ENCODE measurements around the gene EFHD2.

Gene EFHD2

DNA sequence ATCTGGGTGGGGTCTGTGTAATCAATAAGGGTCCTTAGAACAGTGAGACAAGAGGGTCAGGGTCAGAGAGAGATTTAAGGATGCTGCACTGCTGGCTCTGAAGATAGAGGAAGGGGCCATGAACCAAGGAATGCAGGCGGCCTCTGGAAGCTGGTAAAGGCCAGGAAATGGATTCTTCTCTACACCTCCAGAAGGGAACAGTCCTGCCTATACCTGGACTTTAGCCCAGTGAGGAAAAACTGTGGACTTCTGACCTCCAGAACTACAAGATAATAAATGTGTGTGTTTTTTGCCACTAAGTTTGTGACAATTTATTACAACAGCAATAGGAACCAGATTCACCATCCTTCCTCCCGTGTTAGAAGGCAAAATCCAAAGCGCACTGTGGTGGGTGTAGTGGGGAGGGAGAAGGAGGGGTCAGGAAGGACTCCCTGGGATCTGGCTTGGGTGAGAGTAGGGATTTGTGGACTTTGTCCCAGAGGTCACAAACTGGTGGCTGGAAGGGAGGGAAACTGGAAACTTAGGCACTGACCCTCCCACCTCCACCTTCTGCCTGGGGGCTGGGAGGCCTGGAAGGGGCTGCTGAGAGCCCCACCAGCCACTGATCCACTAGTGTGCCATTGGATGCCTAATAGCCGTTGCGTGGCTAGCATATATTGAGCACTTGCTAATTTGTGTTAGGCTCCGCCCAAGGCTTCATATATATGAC, 41.5 kb downstream of the EFHD2 start:
- peaks cover 2% of the 10 kb centered on the region for H3K27me3 ChIP-seq (ENCODE audit: insufficient read depth, insufficient read length)
- TF ChIP-seq SUZ12 (IDR thresholded peaks at IDR 0.05; ENCODE audit: extremely low read depth, insufficient read depth, insufficient read length) (no peak), YY1 (IDR thresholded peaks at IDR 0.05; ENCODE audit: insufficient read depth, insufficient read length) (no peak), ZNF274 (IDR thresholded peaks at IDR 0.05; ENCODE audit: low read depth, low read length) (no peak)
- H3K4me3 ChIP-seq (ENCODE audit: insufficient read length, low read depth) = no peak overlapping the region
- DNase-seq (ENCODE audit: low read depth, low spot score) = no peak
- no peak overlapping the region for H3K9ac ChIP-seq (ENCODE audit: insufficient read length, low read depth)
- no peaks in the 10 kb centered on the region for H3K9me3 ChIP-seq (ENCODE audit: insufficient read depth, low read length)
- no peaks in the 10 kb centered on the region for H3K36me3 ChIP-seq (ENCODE audit: insufficient read depth, insufficient read length, low read length)
- H3K4me1 ChIP-seq (ENCODE audit: insufficient read depth, insufficient read length) = no peaks in the 10 kb centered on the region

DNA sequence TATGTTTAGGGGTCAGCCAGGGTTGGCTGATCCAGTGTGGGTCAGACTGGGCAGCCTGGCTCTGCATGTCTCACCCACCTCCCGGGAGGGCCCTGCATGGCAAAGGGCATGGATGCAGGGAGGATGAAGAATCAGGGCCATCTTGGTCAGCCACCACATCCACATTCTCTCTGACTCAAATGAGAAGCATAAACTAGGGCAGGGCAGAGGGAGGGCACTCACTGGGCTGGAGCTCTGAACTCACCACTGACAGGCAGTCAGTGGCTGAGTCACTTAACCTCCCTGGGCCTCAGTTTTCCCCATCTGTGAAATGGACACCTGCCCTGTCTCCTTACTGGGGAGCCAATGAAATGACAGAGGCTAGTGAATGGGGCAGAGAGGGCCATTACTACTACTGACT, 42.5 kb downstream of the EFHD2 start:
- no peak for DNase-seq (ENCODE audit: low read depth, low spot score)
- H3K27me3 ChIP-seq (ENCODE audit: insufficient read depth, insufficient read length) = peaks cover 2% of the 10 kb centered on the region
- H3K4me1 ChIP-seq (ENCODE audit: insufficient read depth, insufficient read length) = no peaks in the 10 kb centered on the region

DNA sequence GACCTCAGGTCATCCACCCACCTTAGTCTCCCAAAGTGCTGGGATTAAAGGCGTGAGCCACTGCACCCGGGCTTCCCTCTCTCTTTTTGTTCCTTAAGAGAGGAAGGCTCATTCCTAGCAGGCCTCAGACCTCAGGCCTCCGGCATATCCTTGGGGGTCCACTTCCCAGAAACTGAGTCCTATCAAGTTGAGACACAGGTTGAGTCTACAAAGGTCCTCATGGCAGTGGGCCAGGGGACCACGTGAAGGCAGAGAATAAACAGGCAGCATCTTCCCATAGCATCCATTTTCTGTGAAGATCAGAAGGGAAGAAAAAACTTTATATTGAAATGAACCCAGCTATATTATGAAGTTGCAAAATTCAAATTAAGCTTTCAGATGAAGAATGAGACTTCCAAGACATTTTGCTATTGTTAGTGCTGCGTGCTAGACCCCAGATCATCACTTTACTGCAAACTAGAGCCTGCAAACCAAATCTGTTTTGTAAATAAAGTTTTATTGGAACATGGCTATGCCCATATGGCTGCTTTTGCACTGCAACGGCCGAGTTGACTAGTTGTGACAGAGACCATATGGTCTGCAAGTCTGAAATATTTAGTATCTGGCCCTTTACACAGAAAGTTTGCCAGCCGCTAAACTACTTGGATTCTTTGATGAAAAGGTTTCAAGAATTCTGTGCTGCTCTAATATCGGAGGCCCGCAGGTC, 43.3 kb downstream of the EFHD2 start:
- DNase-seq (ENCODE audit: low read depth, low spot score) = no peak
- Histone ChIP-seq H3K9me3 (ENCODE audit: insufficient read depth, low read length) (no peaks in the 10 kb centered on the region), H3K27me3 (ENCODE audit: insufficient read depth, insufficient read length) (no peaks in the 10 kb centered on the region), H3K4me1 (ENCODE audit: insufficient read depth, insufficient read length) (no peaks in the 10 kb centered on the region), H3K36me3 (ENCODE audit: insufficient read depth, insufficient read length, low read length) (no peaks in the 10 kb centered on the region), H3K4me3 (ENCODE audit: insufficient read length, low read depth) (no peak overlapping the region), H3K9ac (ENCODE audit: insufficient read length, low read depth) (no peak overlapping the region)
- no peak for TF ChIP-seq YY1 (IDR thresholded peaks at IDR 0.05; ENCODE audit: insufficient read depth, insufficient read length)
- no peak for TF ChIP-seq ZNF274 (IDR thresholded peaks at IDR 0.05; ENCODE audit: low read depth, low read length)
- TF ChIP-seq SUZ12 (IDR thresholded peaks at IDR 0.05; ENCODE audit: extremely low read depth, insufficient read depth, insufficient read length) = no peak

More for the DNA sequence above, 42.5 kb downstream of the EFHD2 start:
- no peaks in the 10 kb centered on the region for H3K9me3 ChIP-seq (ENCODE audit: insufficient read depth, low read length)
- no peak overlapping the region for H3K4me3 ChIP-seq (ENCODE audit: insufficient read length, low read depth)
- H3K36me3 ChIP-seq (ENCODE audit: insufficient read depth, insufficient read length, low read length) = no peaks in the 10 kb centered on the region
- TF ChIP-seq SUZ12 (IDR thresholded peaks at IDR 0.05; ENCODE audit: extremely low read depth, insufficient read depth, insufficient read length) (no peak), YY1 (IDR thresholded peaks at IDR 0.05; ENCODE audit: insufficient read depth, insufficient read length) (no peak), ZNF274 (IDR thresholded peaks at IDR 0.05; ENCODE audit: low read depth, low read length) (no peak)
- H3K9ac ChIP-seq (ENCODE audit: insufficient read length, low read depth) = no peak overlapping the region

DNA sequence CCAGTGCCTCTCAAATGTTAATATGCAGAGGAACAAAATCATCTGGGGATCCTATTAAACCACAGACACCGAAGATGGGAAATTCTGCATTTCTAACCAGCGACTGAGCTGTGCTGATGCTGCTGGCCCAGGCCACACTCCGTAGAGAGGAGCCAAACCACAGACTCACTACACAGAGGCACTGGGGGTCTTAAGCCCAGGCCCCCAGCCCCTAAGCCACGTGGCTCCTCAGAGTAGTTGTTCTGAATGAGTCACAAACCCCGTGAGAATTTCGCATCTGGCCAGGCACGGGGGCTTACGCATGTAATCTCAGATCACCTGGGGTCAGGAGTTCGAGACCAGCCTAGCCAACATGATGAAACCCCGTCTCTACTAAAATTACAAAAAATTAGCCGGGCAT, 44.0 kb downstream of the EFHD2 start:
- TF ChIP-seq ZNF274 (IDR thresholded peaks at IDR 0.05; ENCODE audit: low read depth, low read length) (no peak), SUZ12 (IDR thresholded peaks at IDR 0.05; ENCODE audit: extremely low read depth, insufficient read depth, insufficient read length) (no peak), YY1 (IDR thresholded peaks at IDR 0.05; ENCODE audit: insufficient read depth, insufficient read length) (no peak)
- Histone ChIP-seq H3K36me3 (ENCODE audit: insufficient read depth, insufficient read length, low read length) (no peaks in the 10 kb centered on the region), H3K4me3 (ENCODE audit: insufficient read length, low read depth) (no peak overlapping the region), H3K4me1 (ENCODE audit: insufficient read depth, insufficient read length) (no peaks in the 10 kb centered on the region), H3K9me3 (ENCODE audit: insufficient read depth, low read length) (no peaks in the 10 kb centered on the region), H3K9ac (ENCODE audit: insufficient read length, low read depth) (no peak overlapping the region), H3K27me3 (ENCODE audit: insufficient read depth, insufficient read length) (no peaks in the 10 kb centered on the region)
- DNase-seq (ENCODE audit: low read depth, low spot score) = no peak

DNA sequence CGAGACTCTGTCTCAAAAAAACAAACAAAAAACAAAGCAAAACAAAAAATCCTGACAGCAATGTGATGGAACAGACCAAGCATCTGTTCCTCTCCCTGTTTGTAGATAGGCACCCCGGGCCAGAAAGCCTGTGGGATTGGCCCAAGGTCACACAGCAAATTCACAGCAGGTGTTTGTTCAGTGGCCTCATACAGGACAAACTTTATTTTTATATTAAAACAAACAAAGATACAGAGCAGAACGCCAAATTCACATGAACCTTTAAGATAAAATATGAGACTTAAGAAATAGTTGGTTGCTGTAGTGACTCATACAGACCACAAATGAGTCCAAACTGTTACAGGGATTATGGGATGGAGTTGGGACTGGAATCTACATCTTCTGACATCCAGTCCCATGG, 44.6 kb downstream of the EFHD2 start:
- no peaks in the 10 kb centered on the region for H3K36me3 ChIP-seq (ENCODE audit: insufficient read depth, insufficient read length, low read length)
- no peaks in the 10 kb centered on the region for H3K9me3 ChIP-seq (ENCODE audit: insufficient read depth, low read length)
- TF ChIP-seq ZNF274 (IDR thresholded peaks at IDR 0.05; ENCODE audit: low read depth, low read length) (no peak), SUZ12 (IDR thresholded peaks at IDR 0.05; ENCODE audit: extremely low read depth, insufficient read depth, insufficient read length) (no peak)
- no peak overlapping the region for H3K4me3 ChIP-seq (ENCODE audit: insufficient read length, low read depth)
- H3K9ac ChIP-seq (ENCODE audit: insufficient read length, low read depth) = no peak overlapping the region
- DNase-seq (ENCODE audit: low read depth, low spot score) = no peak
- no peaks in the 10 kb centered on the region for H3K4me1 ChIP-seq (ENCODE audit: insufficient read depth, insufficient read length)
- no peaks in the 10 kb centered on the region for H3K27me3 ChIP-seq (ENCODE audit: insufficient read depth, insufficient read length)

DNA sequence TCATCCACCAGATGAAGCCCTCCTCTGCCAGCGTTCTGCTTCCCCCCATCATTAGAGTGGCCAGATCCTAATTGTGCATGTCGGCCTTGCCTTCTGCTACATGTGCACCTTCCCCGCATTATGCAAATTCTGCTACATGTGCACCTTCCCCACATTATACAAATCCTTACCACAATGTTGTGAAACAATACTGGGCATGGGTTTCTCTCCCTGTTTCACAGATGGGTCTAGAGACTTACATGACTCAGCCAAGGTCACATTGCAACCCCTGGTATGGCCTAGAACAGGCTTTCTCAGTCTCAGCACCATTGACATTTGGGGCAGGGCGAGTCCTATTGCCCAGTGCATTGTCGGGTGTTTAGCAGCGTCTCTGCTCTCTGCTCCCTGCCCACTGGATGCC, 45.8 kb downstream of the EFHD2 start:
- Histone ChIP-seq H3K4me1 (ENCODE audit: insufficient read depth, insufficient read length) (no peaks in the 10 kb centered on the region), H3K9ac (ENCODE audit: insufficient read length, low read depth) (no peak overlapping the region), H3K27me3 (ENCODE audit: insufficient read depth, insufficient read length) (no peaks in the 10 kb centered on the region), H3K4me3 (ENCODE audit: insufficient read length, low read depth) (no peak overlapping the region), H3K9me3 (ENCODE audit: insufficient read depth, low read length) (no peaks in the 10 kb centered on the region), H3K36me3 (ENCODE audit: insufficient read depth, insufficient read length, low read length) (no peaks in the 10 kb centered on the region)
- no peak for TF ChIP-seq YY1 (IDR thresholded peaks at IDR 0.05; ENCODE audit: insufficient read depth, insufficient read length)
- TF ChIP-seq ZNF274 (IDR thresholded peaks at IDR 0.05; ENCODE audit: low read depth, low read length) = no peak
- no peak for TF ChIP-seq SUZ12 (IDR thresholded peaks at IDR 0.05; ENCODE audit: extremely low read depth, insufficient read depth, insufficient read length)
- DNase-seq (ENCODE audit: low read depth, low spot score) = no peak

DNA sequence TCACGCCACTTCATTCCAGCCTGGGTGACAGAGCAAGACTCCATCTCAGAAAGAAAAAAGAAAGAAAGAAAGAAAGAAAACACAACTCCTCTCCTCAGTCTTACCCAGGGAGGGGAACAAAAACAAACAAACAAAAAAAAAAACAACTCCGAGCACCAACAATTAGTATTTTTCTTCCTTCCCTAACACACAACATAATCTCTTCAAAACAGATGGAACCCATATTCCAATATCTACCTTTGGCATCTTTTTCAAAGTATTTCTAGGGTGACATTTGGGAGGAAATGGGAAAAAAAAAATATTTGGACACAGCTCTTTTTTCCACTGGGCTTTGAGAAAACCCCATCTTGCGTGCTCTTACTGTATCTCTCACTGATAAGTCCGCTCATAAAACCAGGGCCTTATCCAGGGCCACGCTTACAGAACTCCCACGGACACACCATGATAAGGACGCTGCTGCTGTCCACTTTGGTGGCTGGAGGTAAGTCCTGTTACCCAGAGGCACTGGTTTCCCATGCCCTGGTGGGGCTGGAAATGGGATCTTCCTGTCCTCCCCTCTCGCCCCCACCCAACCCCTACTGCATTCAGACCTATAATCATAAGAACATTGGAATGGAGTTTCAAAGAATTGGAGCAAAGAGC, 46.7 kb downstream of the EFHD2 start, which contains the start of gene CELA2A:
TSS of gene CELA2A (plus strand) at position 420 of the 642 bp plus-strand sequence. CDS start at position 442, 22 bp downstream.
- no peaks in the 10 kb centered on the region for H3K27me3 ChIP-seq (ENCODE audit: insufficient read depth, insufficient read length)
- H3K4me3 ChIP-seq (ENCODE audit: insufficient read length, low read depth) = no peak within 1 kb of the TSS
- H3K36me3 ChIP-seq (ENCODE audit: insufficient read depth, insufficient read length, low read length) = no peaks in the 10 kb centered on the region
- no peak for TF ChIP-seq SUZ12 (IDR thresholded peaks at IDR 0.05; ENCODE audit: extremely low read depth, insufficient read depth, insufficient read length)
- no peak for TF ChIP-seq YY1 (IDR thresholded peaks at IDR 0.05; ENCODE audit: insufficient read depth, insufficient read length)
- no peak for TF ChIP-seq ZNF274 (IDR thresholded peaks at IDR 0.05; ENCODE audit: low read depth, low read length)
- H3K9ac ChIP-seq (ENCODE audit: insufficient read length, low read depth) = no peak within 1 kb of the TSS
- no peaks in the 10 kb centered on the region for H3K9me3 ChIP-seq (ENCODE audit: insufficient read depth, low read length)
- H3K4me1 ChIP-seq (ENCODE audit: insufficient read depth, insufficient read length) = no peaks in the 10 kb centered on the region
- no peak for DNase-seq (ENCODE audit: low read depth, low spot score)

All from NT2/D1 (cell line).